NCI-H2196 treated with DMSO at 0.1 percent for 48 hours (cell line): ENCODE data around the gene TP53BP2.
A peak's percentile ranks its signal among the peaks of the same experiment; 100 is the strongest.
"Not testable (repeated sequence)": the region's sequence is repeated elsewhere in the genome, so short reads cannot be mapped to it uniquely, and the experiment has no call there.

Experiments
- DNase-seq: peaks from one replicate; lab custom pipeline; 2025; ENCODE audit not compliant: unreplicated experiment; lab: John Stamatoyannopoulos, UW

The TP53BP2 gene

DNA sequence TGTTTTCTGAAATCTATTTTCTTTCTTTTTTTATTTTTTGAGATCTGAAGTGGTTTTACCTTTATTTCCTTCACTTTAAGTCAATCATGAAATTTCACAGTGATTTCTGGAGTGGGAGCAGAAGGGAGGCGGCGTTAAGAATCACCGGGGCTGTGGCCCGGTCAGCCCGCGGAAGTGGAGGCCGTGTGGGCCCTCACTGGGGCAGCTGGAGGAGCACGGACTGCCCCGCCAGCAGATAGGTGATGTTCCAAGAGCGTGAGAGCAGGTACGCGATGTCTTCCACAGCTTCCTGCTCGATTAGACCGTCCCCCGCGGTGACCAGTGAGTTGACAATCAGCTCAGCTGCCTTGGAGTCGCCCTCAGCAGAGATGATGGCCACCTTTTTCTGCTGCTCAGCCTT, 10.6 kb upstream of the TP53BP2 start:
- DNase-seq, result no peak

GRCh38 chr1:223853748-223854147, 8.0 kb upstream of the TP53BP2 start:
- DNase-seq, result no peak

- DNase-seq, result no peak
These were observed 7.5 kb upstream of the TP53BP2 start for GRCh38 chr1:223853275-223853674.

GRCh38 chr1:223852337-223852736, 6.6 kb upstream of the TP53BP2 start:
- no peak for DNase-seq

DNA sequence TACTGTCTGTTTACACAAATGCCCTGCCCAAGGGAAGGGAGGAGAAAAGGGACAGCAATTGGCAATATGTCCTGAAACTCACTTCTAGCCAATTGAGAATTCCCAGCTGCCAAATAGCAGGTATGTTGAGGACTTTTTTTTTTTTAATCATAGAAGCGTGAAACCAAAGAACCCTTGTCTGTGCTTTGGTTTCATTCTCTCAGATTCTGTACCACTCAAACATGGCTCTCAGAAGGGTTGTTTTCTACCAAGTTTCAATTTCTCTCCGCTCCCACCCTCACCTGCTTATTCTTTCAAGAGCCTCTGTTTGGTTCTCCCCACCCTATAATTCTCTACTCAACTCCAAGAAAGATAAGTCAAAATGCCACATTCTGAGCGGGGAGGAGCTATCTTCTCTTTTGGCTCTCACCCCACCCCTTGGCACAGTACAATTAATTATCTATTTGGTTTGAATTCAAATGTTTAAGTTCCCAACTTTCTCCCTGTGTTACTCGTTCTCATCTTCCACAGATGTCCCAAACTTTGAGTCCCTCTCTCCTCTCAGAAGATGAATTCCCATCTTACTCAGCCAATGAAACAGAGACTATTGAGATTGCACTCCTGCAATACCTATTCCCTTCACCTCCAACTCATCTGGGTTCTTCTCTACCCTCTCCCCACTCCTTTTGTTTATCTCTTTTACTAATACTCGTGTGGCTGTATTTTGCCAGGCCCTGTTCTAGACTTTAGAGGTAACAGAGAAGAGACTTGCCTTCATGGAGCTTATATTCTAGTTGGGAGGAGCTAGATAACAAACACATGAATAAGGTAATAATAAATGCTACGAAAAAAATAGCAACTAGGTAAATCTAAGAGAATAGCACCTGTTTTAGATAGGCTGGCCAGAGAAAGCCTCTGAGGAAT, 3.9 kb upstream of the TP53BP2 start:
- DNase-seq, result peak; percentile 80

DNA sequence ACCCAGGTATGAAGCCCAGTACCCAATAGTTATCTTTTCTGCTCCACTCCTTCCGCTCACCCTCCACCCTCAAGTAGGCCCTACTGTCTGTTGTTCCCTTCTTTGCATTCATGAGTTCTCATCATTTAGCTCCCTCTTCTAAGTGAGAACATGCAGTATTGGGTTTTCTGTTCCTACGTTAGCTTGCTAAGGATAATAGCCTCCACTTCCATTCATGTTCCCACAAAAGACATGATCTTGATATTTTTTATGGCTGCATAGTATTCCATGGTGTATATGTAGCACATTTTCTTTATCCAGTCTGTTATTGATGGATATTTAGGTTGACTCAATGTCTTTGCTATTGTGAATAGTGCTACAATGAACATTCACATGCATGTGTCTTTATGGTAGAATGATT, 2.8 kb upstream of the TP53BP2 start:
- no peak for DNase-seq

DNA sequence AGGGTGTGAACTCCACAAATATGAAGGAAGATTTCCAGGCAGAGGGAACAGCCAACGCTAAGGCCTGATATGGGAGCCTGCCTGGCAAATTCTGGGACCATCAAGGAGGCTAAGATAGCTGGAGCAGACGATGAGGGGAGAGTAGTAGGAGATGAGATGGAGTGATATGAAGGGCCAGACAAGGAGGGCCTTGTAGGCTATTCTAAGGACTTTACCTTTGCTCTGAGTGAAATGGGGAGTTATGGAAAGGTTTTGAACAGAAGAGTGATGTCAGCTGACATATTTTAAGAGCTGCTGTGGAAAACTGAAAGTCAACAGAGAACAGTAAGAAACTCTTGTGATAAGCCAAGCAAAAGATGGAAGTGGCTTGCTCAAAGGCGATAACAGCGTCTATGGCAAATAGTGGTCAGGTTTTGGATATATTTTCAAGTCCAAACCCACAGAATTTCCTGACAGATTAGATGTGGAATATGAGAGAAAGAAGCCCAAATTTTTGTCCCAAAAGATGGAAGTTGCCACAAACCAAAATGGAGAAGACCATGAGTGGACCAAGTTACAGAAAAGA, 2.1 kb upstream of the TP53BP2 start:
- DNase-seq, result no peak

DNA sequence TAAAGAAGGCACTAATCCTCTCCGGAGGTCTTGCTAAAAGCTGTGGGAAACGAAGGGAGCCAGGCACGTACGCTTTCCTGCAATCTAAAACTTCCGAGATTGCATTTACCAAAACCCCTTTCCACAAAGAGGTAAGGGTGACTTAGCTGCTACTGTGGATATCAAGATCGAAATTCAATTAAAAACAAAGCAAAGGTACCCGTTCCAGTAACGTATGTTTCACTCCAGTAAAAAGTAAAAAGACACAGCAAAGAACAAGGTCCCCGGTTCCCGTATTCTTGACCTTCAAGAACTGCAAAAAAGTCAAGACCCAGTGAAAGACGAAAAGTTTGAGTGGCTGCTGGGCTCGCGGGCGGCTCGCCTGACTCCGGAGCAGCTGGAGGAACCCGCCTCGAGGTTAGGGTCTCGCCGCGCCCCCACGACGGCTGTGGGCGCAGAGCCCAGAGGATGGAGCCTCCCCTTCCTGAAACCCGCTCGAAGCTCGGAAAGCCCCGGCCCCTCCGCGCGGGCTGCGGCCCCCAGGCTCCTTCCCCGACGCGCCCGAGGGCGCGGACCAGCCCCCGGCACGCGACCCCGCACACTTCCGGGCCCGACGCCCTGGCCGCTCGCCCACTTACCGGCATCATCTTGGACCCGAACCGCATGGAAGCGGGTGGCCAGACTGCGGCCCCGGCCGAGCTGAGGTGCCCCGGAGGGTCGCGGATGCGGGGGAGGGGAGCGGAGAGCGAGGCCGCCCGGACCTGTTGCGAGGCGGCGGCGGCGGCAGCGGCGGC, 524 bp downstream of the TP53BP2 start:
- DNase-seq, result no peak

DNA sequence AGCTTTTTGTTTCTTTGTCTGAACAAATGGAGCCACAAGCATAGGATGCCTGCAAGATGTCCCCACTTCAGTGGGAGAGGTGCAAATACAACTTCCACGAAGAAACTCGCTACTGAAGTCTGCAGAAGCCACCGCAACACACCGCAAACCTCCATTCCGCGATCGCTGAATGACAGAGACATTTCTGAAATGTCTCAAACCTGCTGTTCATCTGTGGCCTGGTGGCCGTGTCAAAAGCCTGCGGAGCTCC, 1.0 kb downstream of the TP53BP2 start:
- DNase-seq, result no peak

DNA sequence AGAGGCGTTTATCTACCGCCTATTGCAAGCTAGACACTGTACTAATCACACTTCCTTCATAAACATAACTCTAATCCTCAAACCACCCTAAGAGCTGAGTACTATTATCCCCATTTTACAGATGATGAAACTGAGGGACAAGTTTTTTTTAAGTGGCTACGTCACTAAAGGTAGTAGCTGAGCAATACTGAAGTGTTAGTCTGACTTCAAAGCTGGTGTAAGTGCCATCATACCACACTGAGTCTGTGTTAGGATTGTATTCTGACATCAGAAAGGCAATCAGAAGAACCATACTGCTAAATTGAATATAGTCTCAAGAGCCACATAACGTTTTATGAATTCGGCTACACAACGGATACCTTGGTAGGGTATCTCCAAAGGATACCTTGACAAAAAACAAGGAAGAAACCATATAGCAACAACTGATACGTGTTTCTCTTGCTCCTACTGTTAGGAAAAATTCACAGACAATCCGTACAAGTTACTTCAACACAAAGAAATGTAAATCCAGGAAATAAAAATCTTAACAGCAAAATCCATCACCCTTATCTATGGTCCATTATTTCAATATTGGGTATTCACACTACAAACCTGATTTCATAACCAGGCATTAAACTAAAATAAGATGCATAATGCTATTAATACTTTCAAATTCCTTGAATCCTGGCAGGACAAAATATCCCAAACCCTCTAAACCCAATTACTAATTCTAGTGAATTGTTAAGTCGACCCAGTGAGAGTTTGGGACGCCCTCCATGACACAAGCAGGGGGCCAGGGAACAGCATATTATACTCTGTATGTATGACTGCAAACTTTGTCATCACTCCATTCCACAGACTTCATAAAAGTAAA, 1.6 kb downstream of the TP53BP2 start:
- DNase-seq, result no peak

GRCh38 chr1:223842784-223843183, 3.0 kb downstream of the TP53BP2 start:
- no peak for DNase-seq

DNA sequence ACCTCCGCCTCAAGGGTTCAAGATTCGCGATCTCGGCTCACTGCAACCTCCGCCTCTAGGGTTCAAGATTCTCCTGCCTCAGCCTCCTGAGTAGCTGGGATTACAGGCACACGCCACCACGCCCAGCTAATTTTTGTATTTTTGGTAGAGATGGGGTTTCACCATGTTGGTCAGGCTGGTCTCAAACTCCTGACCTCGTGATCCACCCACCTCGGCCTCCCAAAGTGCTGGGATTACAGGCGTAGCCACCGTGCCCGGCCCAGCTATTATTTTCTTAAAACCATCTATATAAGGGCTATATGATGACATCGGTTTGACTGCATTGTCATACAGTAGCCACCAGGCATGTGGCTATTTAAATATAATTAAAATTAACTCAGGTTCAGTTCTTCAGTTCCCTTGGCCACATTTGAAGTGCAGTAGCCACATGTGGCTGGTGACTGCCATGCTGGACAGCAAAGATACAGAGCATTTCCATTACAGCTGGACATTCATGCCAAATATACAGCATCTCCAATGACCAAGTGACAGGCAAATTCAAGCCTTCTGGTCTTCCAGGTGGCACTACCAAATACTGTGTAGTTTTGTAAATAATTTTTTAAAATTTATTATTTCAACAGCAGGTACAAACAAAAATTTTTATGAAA, 3.6 kb downstream of the TP53BP2 start:
- DNase-seq, result not testable (repeated sequence)

DNA sequence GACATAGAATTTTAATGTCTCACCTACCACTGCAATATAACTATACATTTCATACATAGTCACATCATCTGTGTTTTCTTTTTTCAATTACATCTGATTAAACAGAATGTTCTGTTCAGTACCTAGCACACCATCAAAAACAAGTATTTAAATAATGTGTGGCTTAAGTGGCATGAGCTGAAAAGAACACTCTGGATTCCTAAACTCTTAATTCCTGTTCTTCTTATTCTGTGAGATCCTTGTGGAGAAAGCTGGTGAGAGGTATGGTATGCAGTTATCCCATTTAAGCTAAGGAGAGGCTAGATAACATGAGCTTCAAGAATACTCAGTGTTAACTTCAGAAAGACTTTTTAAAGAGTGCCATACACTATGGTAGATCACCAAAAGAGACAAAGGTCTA, 5.5 kb downstream of the TP53BP2 start:
- DNase-seq, result no peak

DNA sequence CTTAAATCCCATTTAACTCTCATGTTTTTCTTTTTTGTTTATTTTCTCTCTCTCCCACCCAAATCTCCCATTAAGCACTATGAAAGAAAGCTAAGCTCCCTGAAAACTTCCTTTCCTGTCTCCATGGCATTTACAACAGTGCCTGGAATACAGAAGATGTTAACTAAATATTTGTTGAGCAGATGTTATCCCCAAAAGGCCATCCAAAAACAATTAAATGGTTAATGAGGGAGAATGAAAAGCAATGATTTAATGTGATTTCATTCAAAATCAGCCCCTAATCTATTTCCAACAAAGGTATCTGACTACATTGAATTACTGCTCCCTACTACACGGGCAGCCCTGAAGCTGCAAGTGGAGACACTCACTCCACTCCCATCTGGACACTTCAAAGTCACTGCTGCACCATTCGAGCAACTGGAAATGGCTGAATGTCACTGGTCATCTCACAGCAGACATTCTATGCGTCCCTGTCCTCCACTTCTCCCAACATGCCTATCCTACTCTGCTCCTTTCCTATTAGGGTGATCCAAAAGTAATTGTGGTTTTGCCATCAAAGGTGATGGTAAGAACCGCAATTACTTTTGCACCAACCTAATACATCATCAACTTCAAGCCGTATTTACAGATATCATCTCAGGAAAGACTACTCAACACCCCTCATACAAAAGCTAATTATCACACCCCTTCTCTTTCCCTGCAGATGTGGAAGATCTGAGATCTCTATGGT, 7.5 kb downstream of the TP53BP2 start:
- DNase-seq, result no peak

GRCh38 chr1:223837687-223838086, 8.1 kb downstream of the TP53BP2 start:
- DNase-seq, result no peak

GRCh38 chr1:223837206-223837605, 8.5 kb downstream of the TP53BP2 start:
- DNase-seq, result no peak

- DNase-seq, result no peak
These were observed 9.2 kb downstream of the TP53BP2 start for GRCh38 chr1:223836586-223836985.

DNA sequence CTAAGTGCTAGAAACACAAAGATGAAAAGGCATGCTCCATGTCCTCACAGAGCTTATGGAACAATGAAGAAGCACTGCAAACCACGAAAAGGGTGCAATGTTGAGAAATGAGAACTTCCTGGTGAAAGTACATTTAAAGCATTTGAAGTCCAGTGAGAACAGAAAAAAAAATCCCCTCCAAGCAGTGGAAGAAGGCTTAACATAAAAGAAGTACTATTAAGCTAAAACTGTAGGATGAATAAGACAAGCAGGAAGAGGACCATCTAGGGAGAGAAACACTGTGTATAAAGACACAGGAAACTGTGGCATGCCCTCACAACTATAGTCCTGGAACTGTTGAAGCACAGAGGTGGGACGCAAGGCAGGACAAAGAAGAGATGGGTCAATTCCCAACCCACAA, 10.0 kb downstream of the TP53BP2 start:
- DNase-seq, result no peak

DNA sequence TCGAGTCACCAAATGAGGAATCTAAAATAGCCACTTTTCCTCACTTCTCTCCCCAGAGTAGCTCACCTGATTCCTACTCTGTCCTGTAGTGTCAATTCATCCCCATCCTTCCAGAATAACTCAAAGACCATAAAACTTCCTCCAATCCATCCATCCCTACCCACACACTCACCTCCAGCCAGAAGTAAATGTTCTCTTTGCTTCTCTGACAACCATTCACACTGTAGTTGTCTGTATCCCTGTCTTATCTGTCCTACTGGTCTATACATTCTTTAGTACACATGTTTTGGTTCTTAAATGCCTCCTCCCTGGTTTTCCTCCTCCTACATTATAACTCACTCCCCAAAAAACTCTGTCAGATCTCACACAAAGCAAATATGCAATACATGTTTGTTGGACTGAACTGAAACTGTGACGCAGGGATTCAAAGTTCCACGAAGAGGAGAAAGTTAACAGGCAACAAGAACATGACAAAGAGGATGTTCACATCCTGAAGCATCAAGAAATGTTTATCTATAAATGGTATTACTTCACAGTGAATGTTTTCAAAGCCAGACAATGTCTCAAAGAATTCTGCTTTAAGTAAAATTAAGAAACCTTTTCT, 11.0 kb downstream of the TP53BP2 start:
- no peak for DNase-seq

GRCh38 chr1:223833948-223834347, 11.8 kb downstream of the TP53BP2 start:
- DNase-seq, result no peak
